ENCODE data around the gene AGMAT. TPM values are rescaled to one million over a fixed set of nuclear protein-coding genes. Genes with fewer than 3 reads are reported as not detected.

The AGMAT gene
- total and polyA plus RNA-seq, 2 of the 8 experiments (the other 6 are each of a cell fraction or from before 2014, with no cell fraction given): 3.7 to 5.8 TPM

DNA sequence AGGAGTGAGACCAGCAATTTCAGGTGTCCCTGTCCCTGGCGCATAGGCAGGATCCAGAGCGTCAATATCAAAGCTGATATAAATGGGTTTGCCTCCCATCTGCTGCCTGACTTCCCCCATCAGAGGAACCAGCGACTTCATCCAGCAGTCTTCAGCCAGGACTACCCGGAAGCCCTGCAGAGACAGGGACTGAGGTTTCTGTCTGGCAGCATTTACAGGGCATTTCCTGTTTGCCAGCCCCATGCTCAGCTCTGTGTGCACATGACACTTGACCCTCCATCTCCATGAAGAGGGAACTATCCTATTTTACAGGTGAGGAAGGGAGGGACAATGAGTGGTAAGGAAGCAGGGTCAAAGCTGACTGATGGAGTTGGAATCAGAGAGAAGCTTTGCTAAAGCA is 7.2 kb downstream of the AGMAT start:
- FAIRE-seq (no peak), DNase-seq (ENCODE audit: low read depth in 1 of 2, low spot score in 2 of 2) (no peak)
- no peak overlapping the region for H4K91ac ChIP-seq (replicated peaks; ENCODE audit: insufficient read length, low read length)
- H2BK15ac ChIP-seq (ENCODE audit: low read length): no peak overlapping the region
- WGBS, 2 experiments (ENCODE audit: extremely low coverage in 1 of 2, insufficient coverage in 1 of 2, insufficient read length in 1 of 2, insufficient replicate concordance in 2 of 2, low coverage in 1 of 2, low lambda C conversion rate in 2 of 2, missing lambda C conversion rate in 1 of 2): 76% methylated on average over 4 of the region's 4 CpGs; no CpG with 5 or more reads in 1 of the 2 experiments
- H2AFZ ChIP-seq (ENCODE audit: low read length): no peak overlapping the region
- no peaks in the 10 kb centered on the region for H3K79me2 ChIP-seq (ENCODE audit: control insufficient read depth in 1 of 2, insufficient read depth in 2 of 2, low read length in 2 of 2)
- H2AK5ac ChIP-seq (ENCODE audit: low read depth, low read length): no peak overlapping the region
- no peaks in the 10 kb centered on the region for H3K79me1 ChIP-seq (ENCODE audit: low read depth, low read length)
- H3K4me3 ChIP-seq (ENCODE audit: extremely low read depth in 1 of 4, insufficient read depth in 2 of 4, low read depth in 3 of 4, low read length in 4 of 4): no peak overlapping the region
- H3K56ac ChIP-seq (replicated peaks; ENCODE audit: insufficient read length, low read depth, low read length): no peak overlapping the region
- H2BK5ac ChIP-seq (ENCODE audit: low read depth, low read length): no peak overlapping the region
- H3K4me1 ChIP-seq (replicated peaks in 1 of 4; ENCODE audit: control insufficient read depth in 3 of 4, insufficient read depth in 4 of 4, low read length in 3 of 4): no peaks in the 10 kb centered on the region
- H3K27me3 ChIP-seq (replicated peaks in 1 of 4; ENCODE audit: control insufficient read depth in 3 of 4, extremely low read depth in 1 of 4, insufficient read depth in 3 of 4, low read length in 3 of 4): no peaks in the 10 kb centered on the region
- H4K8ac ChIP-seq (ENCODE audit: extremely low read depth, insufficient read depth, low read length): no peak overlapping the region
- no peak overlapping the region for H3K14ac ChIP-seq (ENCODE audit: insufficient read length)
- no peak overlapping the region for H3K18ac ChIP-seq (ENCODE audit: extremely low read depth, low read length)
- H2BK20ac ChIP-seq (ENCODE audit: low read length): no peak overlapping the region
- peaks cover 0 to 3% (median 0%) of the 10 kb centered on the region in 4 experiments; a peak in 1 of 8 replicates for H3K36me3 ChIP-seq (ENCODE audit: control insufficient read depth in 2 of 4, insufficient read depth in 4 of 4, low read length in 3 of 4)
- no peak overlapping the region for H2BK120ac ChIP-seq (replicated peaks; ENCODE audit: low read depth, low read length)
- H3K4ac ChIP-seq (replicated peaks; ENCODE audit: insufficient read length, low read depth, low read length): no peak overlapping the region
- no peak overlapping the region for H3K23ac ChIP-seq (ENCODE audit: insufficient read length)
- no peak overlapping the region for H3K4me2 ChIP-seq (ENCODE audit: insufficient read depth in 1 of 2, low read depth in 2 of 2, low read length in 2 of 2)
- no peaks in the 10 kb centered on the region for H3K9me3 ChIP-seq (ENCODE audit: insufficient read depth in 2 of 2, low read depth in 1 of 2, low read length in 1 of 2)
- ChIA-PET CTCF (ENCODE audit: partially characterized antibody) (no interaction called here), POLR2A (ENCODE audit: partially characterized antibody) (interaction anchor here (0.8 to 1.2 kb wide), 2 partner anchors 10 to 164 kb away, joined by 3 read pairs; no protein-coding TSS in a partner anchor)
- H3K27ac ChIP-seq (ENCODE audit: low read depth, low read length): no peak overlapping the region
- H4K20me1 ChIP-seq (replicated peaks in 1 of 2; ENCODE audit: control insufficient read depth in 1 of 2, insufficient read depth in 2 of 2, low read length in 2 of 2): peaks cover 2% of the 10 kb centered on the region in 2 experiments
- H4K5ac ChIP-seq (ENCODE audit: insufficient read length, low read depth, low read length): no peak overlapping the region
- no peaks in the 10 kb centered on the region; the same call in 1 of the 2 replicates for H3K23me2 ChIP-seq (ENCODE audit: low read depth, low read length)
- H3K9ac ChIP-seq (replicated peaks in 1 of 4; ENCODE audit: extremely low read depth in 1 of 4, low read depth in 3 of 4, low read length in 3 of 4): no peak overlapping the region; a peak in 1 of 7 replicates
- H2BK12ac ChIP-seq (ENCODE audit: low read depth, low read length): no peak overlapping the region
- TF ChIP-seq NANOG (IDR thresholded peaks at IDR 0.05; ENCODE audit: insufficient read depth, low read depth, low read length, poor library complexity, severe bottlenecking) (no peak), SP2 (IDR thresholded peaks at IDR 0.05; ENCODE audit: low read length) (no peak), JUN (IDR thresholded peaks at IDR 0.05; ENCODE audit: low read depth, low read length) (no peak), RFX5 (IDR thresholded peaks at IDR 0.05; ENCODE audit: borderline replicate concordance, low read depth, low read length) (no peak), POLR2A (IDR thresholded peaks at IDR 0.05; ENCODE audit: control extremely low read depth in 1 of 2, low read depth in 2 of 2, low read length in 2 of 2) (no peak), CBX8 (IDR thresholded peaks at IDR 0.05; ENCODE audit: borderline replicate concordance, low read depth, low read length) (no peak), TBP (IDR thresholded peaks at IDR 0.05; ENCODE audit: low read depth, low read length) (no peak), BCL11A (IDR thresholded peaks at IDR 0.05; ENCODE audit: low read depth in 2 of 2, low read length in 2 of 2) (no peak), ASH2L (IDR thresholded peaks at IDR 0.05; ENCODE audit: low read length) (no peak), KDM1A (IDR thresholded peaks at IDR 0.05; ENCODE audit: borderline replicate concordance, low read length) (no peak), SIN3A (conservative IDR thresholded peaks at IDR 0.05 in 1 of 2, IDR thresholded peaks at IDR 0.05 in 1 of 2; ENCODE audit: low read depth in 1 of 2, low read length in 2 of 2) (no peak), EGR1 (IDR thresholded peaks at IDR 0.05; ENCODE audit: borderline replicate concordance, low read depth, low read length) (no peak), USF2 (IDR thresholded peaks at IDR 0.05; ENCODE audit: low read length) (no peak), HDAC6 (IDR thresholded peaks at IDR 0.05; ENCODE audit: low read depth, low read length) (no peak)
